Peyer's patch (tissue), 4 donors: ENCODE results near the gene RPL15.

Experiments used
- CTCF ChIP-seq, 6 experiments: fragments of 450-650 bp in 4 of 6; fragments of 200-600 bp in 2 of 6; sonication (generic) in 1 of 6; IDR thresholded peaks; one replicate each; pipeline ENCODE4 v1.5.1; 2017 to 2019; ENCODE audit warnings: antibody characterized with exemption in 6 of 6, mild to moderate bottlenecking in 3 of 6, moderate library complexity in 1 of 6
- POLR2A ChIP-seq, 2 donors: fragments of 450-650 bp; IDR thresholded peaks; one replicate each; pipeline ENCODE4 v1.5.1; 2017; ENCODE audit warnings: antibody characterized with exemption in 2 of 2, mild to moderate bottlenecking in 2 of 2, moderate library complexity in 2 of 2

GRCh38 chr3:23867838-23868237 is 49.1 kb upstream of the RPL15 start:
- TF ChIP-seq POLR2A (IDR thresholded peaks at IDR 0.05) (no peak), CTCF (IDR thresholded peaks at IDR 0.05) (no peak)
